Activated naive CD8-positive, alpha-beta T cell (primary cell): Measurements from ENCODE around the gene RAG2.
"Not testable (repeated sequence)": the region's sequence is repeated elsewhere in the genome, so short reads cannot be mapped to it uniquely, and the experiment has no call there.

Experiments
- H3K27ac Mint-ChIP-seq: one replicate; pipeline ENCODE4 v1.8.0; 2021; ENCODE audit warnings: mixed read lengths
- H3K27me3 Mint-ChIP-seq: one replicate; pipeline ENCODE4 v1.8.0; 2021; ENCODE audit warnings: mixed read lengths
- H3K36me3 Mint-ChIP-seq: one replicate; pipeline ENCODE4 v1.8.0; 2021; ENCODE audit warnings: mixed read lengths
- H3K4me1 Mint-ChIP-seq: one replicate; pipeline ENCODE4 v1.8.0; 2021; ENCODE audit warnings: low read depth, mixed read lengths
- H3K4me3 Mint-ChIP-seq: one replicate; pipeline ENCODE4 v1.8.0; 2021; ENCODE audit warnings: mild to moderate bottlenecking, mixed read lengths
- H3K9me3 Mint-ChIP-seq: one replicate; pipeline ENCODE4 v1.8.0; 2021; ENCODE audit warnings: low read depth, mixed read lengths

The RAG2 gene

DNA sequence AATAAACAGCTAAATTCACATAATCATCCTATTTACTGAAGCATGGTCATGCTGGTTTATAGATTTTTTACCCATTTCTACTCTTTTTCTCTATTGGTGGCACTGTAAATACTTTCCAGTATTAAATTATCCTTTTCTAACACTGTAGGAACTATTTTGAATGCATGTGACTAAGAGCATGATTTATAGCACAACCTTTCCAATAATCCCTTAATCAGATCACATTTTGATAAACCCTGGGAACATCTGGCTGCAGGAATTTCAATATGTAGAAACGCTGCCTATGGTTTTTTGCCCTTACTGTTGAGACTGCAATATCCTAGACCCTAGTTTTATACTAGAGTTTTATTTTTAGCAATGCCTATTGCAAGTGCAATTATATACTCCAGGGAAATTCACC is 19.6 kb downstream of the RAG2 start:
- Mint-ChIP-seq H3K4me3 (no peak overlapping the region), H3K27ac (no peak overlapping the region), H3K4me1 (no peaks in the 10 kb centered on the region), H3K27me3 (peaks cover 9% of the 10 kb centered on the region), H3K9me3 (peaks cover 6% of the 10 kb centered on the region), H3K36me3 (peaks cover 10% of the 10 kb centered on the region)

DNA sequence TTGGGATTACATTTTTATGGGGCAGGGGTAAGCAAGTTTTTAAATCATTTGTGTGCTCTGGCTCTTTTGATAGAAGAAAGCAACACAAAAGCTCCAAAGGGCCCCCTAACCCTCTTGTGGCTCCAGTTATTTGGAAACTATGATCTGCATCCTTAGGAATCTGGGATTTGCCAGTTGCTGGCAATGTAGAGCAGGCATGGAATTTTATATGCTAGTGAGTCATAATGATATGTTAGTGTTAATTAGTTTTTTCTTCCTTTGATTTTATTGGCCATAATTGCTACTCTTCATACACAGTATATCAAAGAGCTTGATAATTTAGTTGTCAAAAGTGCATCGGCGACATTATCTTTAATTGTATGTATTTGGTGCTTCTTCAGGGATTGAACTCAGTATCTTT is 20.2 kb downstream of the RAG2 start:
- H3K4me3 Mint-ChIP-seq = no peak overlapping the region
- H3K27ac Mint-ChIP-seq = no peak overlapping the region
- peaks cover 6% of the 10 kb centered on the region for H3K9me3 Mint-ChIP-seq
- H3K36me3 Mint-ChIP-seq = peaks cover 10% of the 10 kb centered on the region
- no peaks in the 10 kb centered on the region for H3K4me1 Mint-ChIP-seq
- H3K27me3 Mint-ChIP-seq = peaks cover 9% of the 10 kb centered on the region

DNA sequence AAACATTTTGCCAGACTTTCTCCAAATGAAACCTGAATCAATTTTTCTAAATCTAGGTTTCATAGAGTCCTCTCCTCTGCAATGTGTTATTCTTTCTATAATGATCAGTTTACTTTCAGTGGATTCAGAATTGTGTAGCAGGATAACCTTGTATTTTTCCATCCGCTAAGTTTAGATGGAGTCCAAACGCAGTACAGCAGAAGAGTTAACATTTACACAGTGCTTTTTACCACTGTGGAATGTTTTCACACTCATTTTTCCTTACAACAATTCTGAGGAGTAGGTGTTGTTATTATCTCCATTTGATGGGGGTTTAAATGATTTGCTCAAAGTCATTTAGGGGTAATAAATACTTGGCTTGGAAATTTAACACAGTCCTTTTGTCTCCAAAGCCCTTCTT is 20.7 kb downstream of the RAG2 start:
- Mint-ChIP-seq H3K36me3 (peaks cover 10% of the 10 kb centered on the region), H3K4me3 (no peak overlapping the region), H3K27me3 (peaks cover 13% of the 10 kb centered on the region), H3K4me1 (no peaks in the 10 kb centered on the region), H3K9me3 (peaks cover 6% of the 10 kb centered on the region), H3K27ac (no peak overlapping the region)

DNA sequence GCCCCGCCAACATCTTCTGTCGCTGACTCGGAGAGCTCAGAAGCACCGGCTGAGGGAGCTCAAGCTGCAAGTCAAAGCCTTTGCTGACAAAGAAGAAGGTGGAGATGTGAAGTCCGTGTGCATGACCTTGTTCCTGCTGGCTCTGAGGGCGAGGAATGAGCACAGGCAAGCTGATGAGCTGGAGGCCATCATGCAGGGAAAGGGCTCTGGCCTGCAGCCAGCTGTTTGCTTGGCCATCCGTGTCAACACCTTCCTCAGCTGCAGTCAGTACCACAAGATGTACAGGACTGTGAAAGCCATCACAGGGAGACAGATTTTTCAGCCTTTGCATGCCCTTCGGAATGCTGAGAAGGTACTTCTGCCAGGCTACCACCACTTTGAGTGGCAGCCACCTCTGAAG is 23.6 kb downstream of the RAG2 start:
- H3K4me1 Mint-ChIP-seq = no peaks in the 10 kb centered on the region
- H3K9me3 Mint-ChIP-seq = no peaks in the 10 kb centered on the region
- no peak overlapping the region for H3K27ac Mint-ChIP-seq
- H3K36me3 Mint-ChIP-seq = peaks cover 6% of the 10 kb centered on the region
- H3K4me3 Mint-ChIP-seq = no peak overlapping the region
- H3K27me3 Mint-ChIP-seq = peaks cover 21% of the 10 kb centered on the region

DNA sequence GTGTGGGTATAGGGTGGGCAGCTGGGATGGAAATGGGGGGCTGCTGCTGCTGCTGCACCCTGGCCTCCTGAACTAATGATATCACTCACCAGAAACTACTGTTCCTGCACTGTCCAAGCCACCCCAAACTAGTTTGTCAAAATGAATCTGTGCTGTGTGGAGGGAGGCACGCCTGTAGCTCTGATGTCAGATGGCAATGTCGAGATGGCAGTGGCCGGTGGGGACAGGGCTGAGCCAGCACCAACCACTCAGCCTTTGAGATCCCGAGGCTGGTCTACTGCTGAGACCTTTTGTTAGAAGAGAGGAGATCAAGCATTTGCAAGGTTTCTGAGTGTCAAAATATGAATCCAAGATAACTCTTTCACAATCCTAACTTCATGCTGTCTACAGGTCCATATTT is 28.9 kb downstream of the RAG2 start:
- Mint-ChIP-seq H3K4me3 (no peak overlapping the region), H3K9me3 (no peaks in the 10 kb centered on the region), H3K27ac (no peak overlapping the region), H3K4me1 (peaks cover 5% of the 10 kb centered on the region), H3K27me3 (peaks cover 40% of the 10 kb centered on the region), H3K36me3 (peaks cover 3% of the 10 kb centered on the region)

DNA sequence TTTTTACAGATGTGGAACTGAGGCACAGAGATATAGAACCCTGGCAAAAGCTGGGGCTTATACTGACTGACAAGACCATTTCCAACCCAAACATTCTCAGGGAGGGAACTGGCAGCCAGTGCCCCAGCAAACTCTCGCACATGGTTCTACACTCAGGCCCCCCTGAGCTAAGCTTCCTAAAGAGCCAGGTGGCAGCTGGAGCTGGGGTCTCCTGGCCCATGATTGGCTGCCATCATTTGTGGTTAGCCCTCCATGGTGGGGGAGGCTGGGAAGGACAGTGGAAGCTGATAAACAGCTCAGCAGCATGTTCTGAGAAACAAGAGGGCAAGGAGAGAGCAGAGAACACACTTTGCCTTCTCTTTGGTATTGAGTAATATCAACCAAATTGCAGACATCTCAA is 30.3 kb downstream of the RAG2 start, which contains the start of gene RAG1:
Gene RAG1, plus strand, starts transcription at position 314 of the 400 bp plus-strand sequence. CDS start 5,298 bp downstream, outside the sequence.
- Mint-ChIP-seq H3K9me3 (no peaks in the 10 kb centered on the region), H3K36me3 (no peaks in the 10 kb centered on the region), H3K27me3 (peaks cover 42% of the 10 kb centered on the region), H3K4me3 (no peak within 1 kb of the TSS), H3K27ac (no peak within 1 kb of the TSS), H3K4me1 (peaks cover 5% of the 10 kb centered on the region)

DNA sequence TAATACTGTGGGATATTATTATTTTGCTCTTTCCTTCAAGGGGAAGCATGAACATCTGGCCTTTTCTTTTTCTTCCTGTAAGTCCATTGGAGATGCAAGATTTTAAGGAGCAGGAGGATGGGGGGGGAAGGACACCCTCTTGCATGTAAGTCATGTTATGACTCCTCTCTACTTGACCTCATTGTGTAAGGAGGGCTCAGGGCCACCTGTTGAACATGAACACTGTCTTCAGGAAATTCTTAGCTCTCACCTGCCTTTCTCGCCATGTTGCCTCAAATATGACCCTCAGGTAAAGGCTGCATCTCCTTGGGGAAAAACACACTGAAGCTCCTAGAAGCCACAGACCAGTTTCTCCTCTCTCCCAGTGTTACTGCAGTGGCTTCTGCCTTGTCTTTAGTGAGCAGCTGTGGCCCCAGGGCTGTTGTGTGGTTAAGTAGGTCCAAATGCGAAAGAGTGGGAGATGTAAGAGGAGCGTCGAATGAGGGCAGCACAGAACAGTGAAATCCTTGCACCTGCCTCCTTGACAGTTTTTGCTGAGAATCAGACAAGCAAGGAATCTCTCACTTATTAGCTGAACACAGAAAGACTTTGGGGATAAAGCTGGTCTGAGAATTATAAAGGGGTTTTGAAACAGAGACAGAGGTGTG is 31.5 kb downstream of the RAG2 start:
- peaks cover 5% of the 10 kb centered on the region for H3K4me1 Mint-ChIP-seq
- H3K27ac Mint-ChIP-seq = no peak overlapping the region
- H3K4me3 Mint-ChIP-seq = no peak overlapping the region
- H3K27me3 Mint-ChIP-seq = peaks cover 40% of the 10 kb centered on the region
- H3K36me3 Mint-ChIP-seq = no peaks in the 10 kb centered on the region
- no peaks in the 10 kb centered on the region for H3K9me3 Mint-ChIP-seq

DNA sequence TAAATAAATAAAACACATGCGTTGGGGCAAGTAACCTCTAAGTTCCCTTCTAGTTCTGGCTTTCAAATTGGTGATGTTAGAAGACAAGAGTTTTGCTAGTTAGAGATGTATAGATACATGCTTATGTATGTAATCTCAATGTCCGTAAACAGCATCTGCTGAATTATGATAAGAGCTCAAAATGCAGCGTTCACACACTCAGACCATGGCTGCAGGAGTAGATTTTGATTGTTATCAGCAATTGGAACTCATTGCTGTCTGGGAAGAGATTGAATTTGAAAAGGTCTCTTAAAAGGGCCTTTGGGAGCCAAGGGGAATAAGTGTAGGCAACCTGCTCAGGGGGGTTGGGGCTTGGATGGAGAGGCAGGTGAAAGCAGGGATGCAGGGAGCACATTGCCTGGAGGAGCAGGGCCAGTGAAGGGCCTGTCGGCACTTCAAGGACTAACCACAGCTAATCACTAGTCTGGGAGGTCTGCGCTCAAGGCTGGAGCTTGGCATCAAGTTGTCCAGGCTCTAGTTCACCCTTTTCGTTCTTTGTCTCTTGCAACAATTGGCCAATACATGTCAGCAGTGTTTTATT is 32.9 kb downstream of the RAG2 start:
- Mint-ChIP-seq H3K27ac (no peak overlapping the region), H3K9me3 (no peaks in the 10 kb centered on the region), H3K4me3 (peak overlapping the region; percentile 39), H3K36me3 (no peaks in the 10 kb centered on the region), H3K27me3 (peaks cover 33% of the 10 kb centered on the region), H3K4me1 (peaks cover 5% of the 10 kb centered on the region)

DNA sequence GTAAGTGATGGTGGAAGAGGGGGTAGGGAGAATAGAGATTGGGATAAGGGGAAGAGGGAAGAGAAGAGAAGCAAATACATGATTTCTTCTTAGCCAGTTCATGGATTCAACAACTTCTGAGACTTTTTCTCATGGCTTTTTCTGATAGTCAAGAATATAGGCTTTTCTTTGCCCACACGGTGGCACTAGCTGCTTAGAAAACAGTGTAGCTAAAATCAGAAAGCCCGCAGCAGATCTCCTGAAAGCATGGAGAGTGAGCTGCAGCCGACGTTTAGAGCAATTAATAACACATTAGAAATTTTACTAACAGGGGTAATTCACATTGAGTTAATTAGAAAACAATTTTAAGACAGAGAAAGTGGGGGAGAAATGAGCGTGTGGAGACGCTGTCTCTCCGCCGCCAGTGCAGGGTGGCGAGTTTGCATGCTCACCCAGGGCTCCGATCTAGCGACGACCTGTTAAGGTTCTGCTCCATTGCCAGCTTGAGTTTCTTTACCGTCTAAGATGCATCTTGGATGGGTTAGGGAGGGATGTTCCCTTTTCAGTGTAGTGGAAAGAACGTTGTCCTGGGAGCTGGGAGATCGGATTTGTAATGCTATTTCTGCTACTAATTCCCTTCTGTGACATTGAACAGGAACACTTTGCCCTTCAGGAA is 33.5 kb downstream of the RAG2 start:
- Mint-ChIP-seq H3K36me3 (no peaks in the 10 kb centered on the region), H3K4me3 (peak overlapping the region; percentile 72), H3K27ac (no peak overlapping the region), H3K27me3 (peaks cover 39% of the 10 kb centered on the region), H3K9me3 (no peaks in the 10 kb centered on the region), H3K4me1 (peaks cover 8% of the 10 kb centered on the region)

DNA sequence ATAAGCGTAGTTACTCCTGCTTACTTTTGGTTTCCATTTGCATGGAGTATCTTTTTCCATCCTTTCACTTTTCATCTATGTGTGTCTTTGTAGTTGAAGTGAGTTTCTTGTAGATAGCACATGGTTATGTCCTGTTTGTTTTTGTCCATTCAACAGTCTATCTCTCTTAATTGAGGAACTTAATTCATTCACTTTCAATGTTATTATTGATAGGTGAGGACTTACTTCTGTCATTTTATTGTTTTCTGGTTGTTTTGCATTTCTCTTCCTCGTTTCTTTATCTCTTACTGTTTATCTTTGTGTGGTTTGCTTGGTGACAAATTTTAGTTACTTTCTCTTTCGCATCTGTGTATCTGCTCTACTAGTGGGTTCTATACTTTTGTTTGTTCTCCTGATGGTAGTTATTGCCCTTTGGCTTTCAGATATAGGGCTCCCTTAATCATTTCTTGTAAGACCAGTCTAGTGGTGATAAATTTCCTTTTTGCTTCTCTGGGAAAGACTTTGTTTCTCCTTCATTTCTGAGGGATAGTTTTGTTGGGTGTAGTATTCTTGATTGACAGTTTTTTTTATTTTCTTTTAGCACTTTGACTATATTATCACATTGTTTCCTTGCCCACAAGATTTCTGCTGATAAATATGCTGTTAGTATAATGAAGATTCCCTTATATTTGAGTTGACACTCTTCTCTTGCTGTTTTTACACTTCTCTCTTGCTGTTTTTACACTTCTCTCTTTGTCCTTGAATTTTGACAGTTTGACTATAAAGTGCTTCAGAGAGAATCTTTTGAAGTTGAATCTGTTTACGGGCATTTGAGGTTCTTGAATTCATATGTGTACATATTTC is 39.2 kb downstream of the RAG2 start:
- peaks cover 13% of the 10 kb centered on the region for H3K27me3 Mint-ChIP-seq
- no peaks in the 10 kb centered on the region for H3K36me3 Mint-ChIP-seq
- H3K4me1 Mint-ChIP-seq = peaks cover 18% of the 10 kb centered on the region
- H3K4me3 Mint-ChIP-seq = peak overlapping the region; percentile 14
- peak overlapping the region; percentile 48 for H3K27ac Mint-ChIP-seq
- H3K9me3 Mint-ChIP-seq = no peaks in the 10 kb centered on the region

DNA sequence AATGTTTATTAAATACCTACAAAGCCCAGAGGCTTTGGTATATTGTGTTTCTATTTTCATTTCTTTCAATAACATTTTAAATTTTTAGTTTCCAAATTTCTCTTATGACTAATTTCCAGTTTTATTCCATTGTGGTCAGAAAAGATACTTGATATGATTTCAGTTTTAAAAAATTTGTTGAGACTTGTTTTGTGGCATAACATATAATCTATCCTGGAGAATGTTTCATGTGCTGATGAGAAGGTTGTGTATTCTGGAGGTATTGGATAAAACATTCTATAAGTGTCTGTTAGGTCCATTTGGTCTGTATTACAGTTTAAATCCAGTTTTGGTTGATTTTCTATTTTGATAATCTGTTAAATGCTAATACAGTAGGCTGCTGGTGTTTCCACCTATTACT is 40.0 kb downstream of the RAG2 start:
- H3K27me3 Mint-ChIP-seq = peaks cover 13% of the 10 kb centered on the region
- no peaks in the 10 kb centered on the region for H3K9me3 Mint-ChIP-seq
- H3K4me1 Mint-ChIP-seq = peaks cover 18% of the 10 kb centered on the region
- H3K36me3 Mint-ChIP-seq = no peaks in the 10 kb centered on the region
- no peak overlapping the region for H3K4me3 Mint-ChIP-seq
- no peak overlapping the region for H3K27ac Mint-ChIP-seq

DNA sequence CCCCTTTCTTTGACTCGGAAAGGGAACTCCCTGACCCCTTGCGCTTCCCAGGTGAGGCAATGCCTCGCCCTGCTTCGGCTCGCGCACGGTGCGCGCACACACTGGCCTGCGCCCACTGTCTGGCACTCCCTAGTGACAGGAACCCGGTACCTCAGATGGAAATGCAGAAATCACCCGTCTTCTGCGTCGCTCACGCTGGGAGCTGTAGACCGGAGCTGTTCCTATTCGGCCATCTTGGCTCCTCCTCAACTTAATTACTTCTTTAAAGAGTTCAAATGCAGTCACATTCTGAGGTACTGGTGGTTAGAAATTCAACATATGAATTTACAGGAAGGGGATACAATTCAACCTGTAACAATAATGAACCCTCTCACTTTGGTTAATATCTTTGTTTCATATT is 40.6 kb downstream of the RAG2 start:
- peaks cover 13% of the 10 kb centered on the region for H3K27me3 Mint-ChIP-seq
- not testable (repeated sequence) for H3K36me3 Mint-ChIP-seq, H3K9me3 Mint-ChIP-seq, H3K4me3 Mint-ChIP-seq, H3K27ac Mint-ChIP-seq
- peaks cover 18% of the 10 kb centered on the region for H3K4me1 Mint-ChIP-seq

DNA sequence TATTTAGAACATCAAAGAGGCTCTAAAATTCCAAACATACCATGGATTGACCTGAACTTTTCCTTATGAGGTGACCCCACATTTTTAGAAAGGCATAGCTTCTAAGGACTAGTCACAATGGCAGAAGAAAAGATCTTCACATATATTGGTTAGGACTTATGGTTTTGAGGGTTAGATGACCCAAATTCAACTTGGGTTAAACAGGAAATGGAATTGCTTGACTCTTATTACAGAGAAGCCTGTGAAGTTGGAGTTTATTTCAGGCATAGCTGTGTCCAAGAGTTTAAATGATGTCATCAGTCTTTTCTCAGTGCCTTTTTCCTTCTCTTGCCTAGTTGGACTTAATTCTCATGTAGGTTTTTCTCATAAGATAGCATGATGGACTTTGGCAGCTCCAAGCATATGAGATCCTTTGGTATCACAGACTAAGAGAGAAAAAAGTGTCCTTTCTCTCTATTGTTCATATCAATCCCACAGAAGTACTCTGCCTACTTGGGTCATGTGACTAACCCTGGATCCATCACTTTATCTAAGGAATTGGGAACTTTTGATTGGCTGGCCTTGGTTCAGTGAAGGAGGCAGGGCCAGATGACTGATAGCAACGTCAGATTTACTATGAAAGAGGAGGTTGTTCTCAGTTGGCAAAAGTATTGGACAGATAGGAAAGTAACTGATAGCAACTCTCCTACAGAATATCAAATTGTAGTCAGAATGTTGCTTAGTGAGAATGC is 47.5 kb downstream of the RAG2 start:
- no peaks in the 10 kb centered on the region for H3K36me3 Mint-ChIP-seq
- H3K4me3 Mint-ChIP-seq = no peak overlapping the region
- no peaks in the 10 kb centered on the region for H3K27me3 Mint-ChIP-seq
- peaks cover 6% of the 10 kb centered on the region for H3K9me3 Mint-ChIP-seq
- no peaks in the 10 kb centered on the region for H3K4me1 Mint-ChIP-seq
- H3K27ac Mint-ChIP-seq = no peak overlapping the region
